GM04504 (cell line): ENCODE results near the gene CUX1.
"Not testable (repeated sequence)": the region's sequence is repeated elsewhere in the genome, so short reads cannot be mapped to it uniquely, and the experiment has no call there.

ENCODE experiments used
- DNase-seq: peaks from one replicate; pipeline ENCODE4 v3.0.0-alpha.2; 2012; ENCODE audit warnings: low read depth

CUX1 gene

GRCh38 chr7:101795461-101795860 lies 22.0 kb upstream of the CUX1 start:
- DNase-seq = no peak

- DNase-seq = not testable (repeated sequence)
These were observed 19.3 kb upstream of the CUX1 start for GRCh38 chr7:101798173-101798572.

- no peak for DNase-seq
These were observed 14.0 kb upstream of the CUX1 start for GRCh38 chr7:101803203-101804087.

- no peak for DNase-seq
These were observed 13.1 kb upstream of the CUX1 start for GRCh38 chr7:101804088-101804963.

DNA sequence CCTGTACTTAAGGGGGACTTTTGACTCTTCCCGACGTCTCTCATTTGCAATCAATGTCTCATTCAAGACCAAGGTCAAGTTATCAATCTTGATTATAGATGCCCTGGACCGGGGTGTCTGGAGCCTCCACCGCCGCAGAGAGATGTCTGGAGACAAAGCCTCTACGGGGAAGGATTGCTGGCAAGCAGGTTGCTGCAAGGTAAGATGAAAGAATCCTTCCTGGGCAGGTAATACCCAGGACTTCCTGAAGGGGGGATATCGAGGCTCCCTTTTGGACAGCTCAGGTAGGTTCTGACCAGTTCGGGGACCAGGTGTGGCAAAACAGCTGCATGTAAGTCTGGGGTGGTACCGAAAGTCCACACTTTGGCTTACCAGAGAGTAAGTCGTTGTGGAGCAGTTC lies 12.5 kb upstream of the CUX1 start:
- no peak for DNase-seq

GRCh38 chr7:101812595-101812994 lies 4.8 kb upstream of the CUX1 start:
- DNase-seq = no peak

- no peak for DNase-seq
These were observed 3.9 kb upstream of the CUX1 start for GRCh38 chr7:101813402-101814019.

DNA sequence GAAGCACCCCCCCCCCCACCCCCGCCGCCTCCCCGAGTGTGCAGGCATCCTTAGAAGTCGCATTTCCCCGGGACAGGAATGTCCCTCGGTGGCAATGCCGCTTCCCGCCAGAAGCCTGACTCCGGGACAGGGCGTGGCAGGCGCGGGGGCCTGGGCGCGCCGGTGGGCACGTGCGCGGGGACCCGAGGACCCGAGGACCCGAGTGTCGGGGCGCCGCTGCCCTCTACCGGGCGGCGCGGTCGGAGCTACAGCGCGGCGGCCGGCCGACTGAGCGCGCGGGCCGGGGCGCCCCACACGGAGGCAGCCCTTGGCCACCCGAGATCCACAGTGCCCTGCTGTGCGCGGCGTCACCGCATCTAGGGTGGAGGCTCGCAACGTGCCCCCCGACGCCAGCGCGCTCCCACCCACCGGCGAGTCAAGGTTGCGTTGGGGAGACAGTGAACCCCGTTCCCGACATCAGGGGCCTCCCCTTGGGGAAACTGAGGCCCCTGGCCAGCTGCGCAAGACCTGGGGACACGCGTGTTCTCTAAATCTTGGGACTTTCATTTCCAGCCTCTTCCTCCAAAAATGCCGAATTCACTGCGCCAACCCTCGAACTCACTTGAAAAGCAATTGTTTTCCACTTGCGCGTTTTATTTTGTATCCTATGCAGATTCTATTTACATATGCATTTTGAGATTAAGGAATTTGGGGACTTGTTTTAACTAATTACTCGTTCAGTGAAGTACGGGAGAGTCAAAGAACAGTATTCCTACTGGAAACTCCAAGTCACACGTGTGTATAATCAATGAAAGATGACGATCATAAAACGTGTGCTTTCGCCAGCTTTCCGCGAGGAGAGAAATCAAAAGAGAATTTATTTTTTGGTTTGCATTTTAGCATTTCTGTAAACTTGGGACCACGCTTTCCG lies 3.1 kb upstream of the CUX1 start:
- DNase-seq = no peak

- DNase-seq = no peak
These were observed 2.2 kb upstream of the CUX1 start for GRCh38 chr7:101814991-101815825.

DNA sequence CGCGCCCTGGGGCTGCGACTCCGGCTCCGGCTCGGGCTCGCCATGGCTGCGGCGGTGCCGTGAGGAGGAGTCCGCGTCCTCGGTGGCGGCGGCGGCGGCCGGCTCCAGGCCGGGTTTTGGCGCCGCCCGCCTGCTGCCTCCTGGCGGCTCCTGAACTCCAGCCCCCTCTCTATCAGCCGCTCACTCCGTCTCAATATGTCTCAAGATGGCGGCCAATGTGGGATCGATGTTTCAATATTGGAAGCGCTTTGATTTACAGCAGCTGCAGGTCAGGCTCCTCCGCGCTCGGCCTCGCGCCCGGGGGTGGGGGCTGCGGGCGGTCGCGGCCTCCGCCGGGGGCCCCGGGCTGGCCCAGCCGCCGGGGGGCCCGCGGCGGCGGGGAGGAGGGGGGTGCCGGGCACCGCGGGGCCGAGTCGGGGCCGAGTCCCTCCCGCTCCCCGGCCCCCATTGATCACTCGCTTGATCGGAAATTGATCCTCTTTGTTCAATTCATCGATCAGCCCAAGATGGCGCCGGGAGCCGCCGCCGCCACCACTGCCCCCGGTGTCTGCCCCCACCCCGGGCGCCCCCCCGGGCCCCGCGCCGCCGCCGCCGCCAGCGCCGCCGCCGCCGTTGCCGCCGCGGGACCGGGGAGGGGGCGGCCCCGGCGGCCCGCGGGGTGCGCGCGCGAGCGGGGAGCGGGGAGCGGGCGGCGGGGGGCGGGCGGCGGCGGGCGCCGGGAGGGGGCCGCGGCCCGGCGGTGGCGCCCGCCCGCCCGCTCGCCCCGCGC lies 1.4 kb upstream of the CUX1 start:
- peak; percentile 58 for DNase-seq

DNA sequence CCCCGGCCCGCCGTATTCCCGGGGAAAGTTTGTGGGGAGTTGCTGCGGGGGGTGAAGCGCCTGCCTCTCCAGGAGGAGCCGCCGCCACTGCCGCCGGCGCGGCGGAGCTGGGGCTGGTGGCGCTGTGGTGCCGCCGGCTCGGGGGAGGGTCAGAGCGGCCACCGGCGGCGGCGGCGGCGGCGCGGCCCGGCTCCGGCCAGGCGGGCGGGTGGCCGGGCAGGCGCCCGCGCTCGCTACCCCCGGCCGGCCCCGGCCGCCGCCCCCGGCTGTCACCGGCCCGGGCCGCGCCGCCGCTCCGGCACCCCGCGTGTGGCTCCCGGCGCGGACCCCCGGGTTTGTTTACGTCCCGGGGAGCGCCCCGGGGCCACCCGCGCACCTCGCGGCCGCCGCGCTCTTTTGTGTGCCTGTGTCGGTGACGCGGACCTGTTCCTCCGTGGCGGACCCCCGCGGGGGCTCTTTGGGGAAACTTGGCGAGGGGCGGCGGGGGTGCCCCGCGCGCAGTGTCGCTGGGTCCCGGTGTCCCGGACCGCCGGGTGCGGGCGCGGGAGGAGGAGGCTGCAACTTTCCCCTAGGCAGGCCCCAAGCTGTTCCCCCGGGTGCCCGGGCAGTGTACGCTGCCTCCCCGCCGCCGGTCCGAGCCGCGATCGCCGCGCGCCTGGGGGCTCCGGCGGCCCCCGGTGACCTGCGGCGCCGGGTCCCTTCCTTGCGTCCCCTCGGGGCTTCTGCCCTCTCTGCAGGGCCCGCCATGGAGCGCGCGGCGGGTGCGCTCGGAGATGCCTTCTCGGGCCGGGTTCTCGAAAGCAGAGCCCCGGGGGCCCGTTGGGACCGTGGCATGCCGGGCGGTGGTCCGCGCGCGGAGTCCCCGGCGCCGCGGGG lies 593 bp upstream of the CUX1 start:
- DNase-seq = no peak

DNA sequence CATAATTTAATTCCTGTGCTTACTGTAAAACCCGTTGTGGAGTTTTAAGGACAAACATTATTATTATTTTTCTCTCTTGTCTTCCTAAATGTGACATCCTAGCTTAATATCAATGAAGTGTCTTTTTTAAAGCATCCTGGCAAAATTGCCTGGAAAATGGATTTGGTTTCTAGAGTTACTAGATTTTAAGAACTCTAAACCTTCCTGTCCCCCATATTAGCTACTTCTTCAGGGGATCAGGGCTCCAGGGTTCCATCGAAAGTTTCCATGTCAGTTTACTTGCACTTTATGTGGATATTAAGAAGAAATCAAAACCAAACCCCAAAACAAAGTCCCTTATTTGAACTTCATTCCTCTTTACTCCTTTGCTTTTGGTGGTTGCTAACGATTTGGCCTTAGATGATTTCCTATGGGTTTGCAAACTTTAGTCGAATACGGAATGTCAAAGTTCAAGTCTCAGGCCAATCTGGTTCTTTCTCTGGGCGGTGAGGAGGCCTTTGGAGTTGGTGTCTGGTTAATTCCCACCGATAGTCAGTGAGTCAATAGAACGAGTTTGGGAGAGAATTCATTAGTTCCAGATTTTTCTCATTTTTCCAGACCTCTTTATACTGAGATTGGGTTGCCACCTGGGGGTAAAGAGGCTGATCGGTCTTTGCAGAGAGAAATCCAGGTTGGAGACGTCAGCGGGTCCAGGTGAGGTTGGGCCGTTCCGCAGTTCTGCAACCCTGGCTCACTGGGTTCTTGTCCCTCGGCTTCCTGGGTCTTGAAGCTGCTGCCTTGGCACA lies 1.1 kb downstream of the CUX1 start:
- DNase-seq = no peak

GRCh38 chr7:101819183-101819582 lies 1.8 kb downstream of the CUX1 start:
- DNase-seq = no peak

GRCh38 chr7:101819913-101820522 lies 2.6 kb downstream of the CUX1 start:
- no peak for DNase-seq

DNA sequence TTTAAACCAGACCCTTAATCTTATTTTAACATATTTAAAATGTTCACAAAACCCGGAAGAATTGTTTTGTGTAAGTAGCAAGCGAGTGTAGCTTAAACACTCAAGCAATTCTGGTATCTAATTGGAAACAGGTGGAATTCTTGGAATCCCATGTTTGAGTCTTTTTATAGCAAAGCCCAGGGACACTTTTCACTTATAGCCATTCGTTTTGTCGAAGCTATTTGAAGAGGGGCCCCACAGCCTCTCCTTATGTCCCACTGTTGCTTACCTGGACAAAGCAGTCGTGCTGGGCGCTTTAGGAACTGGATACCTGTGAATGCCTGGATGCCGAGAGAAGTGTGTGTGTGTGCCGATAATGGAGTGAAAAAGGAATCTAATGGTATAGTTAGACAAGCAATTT lies 3.3 kb downstream of the CUX1 start:
- no peak for DNase-seq

GRCh38 chr7:101822632-101823031 lies 5.2 kb downstream of the CUX1 start:
- DNase-seq = not testable (repeated sequence)

GRCh38 chr7:101823096-101823495 lies 5.7 kb downstream of the CUX1 start:
- DNase-seq = no peak

DNA sequence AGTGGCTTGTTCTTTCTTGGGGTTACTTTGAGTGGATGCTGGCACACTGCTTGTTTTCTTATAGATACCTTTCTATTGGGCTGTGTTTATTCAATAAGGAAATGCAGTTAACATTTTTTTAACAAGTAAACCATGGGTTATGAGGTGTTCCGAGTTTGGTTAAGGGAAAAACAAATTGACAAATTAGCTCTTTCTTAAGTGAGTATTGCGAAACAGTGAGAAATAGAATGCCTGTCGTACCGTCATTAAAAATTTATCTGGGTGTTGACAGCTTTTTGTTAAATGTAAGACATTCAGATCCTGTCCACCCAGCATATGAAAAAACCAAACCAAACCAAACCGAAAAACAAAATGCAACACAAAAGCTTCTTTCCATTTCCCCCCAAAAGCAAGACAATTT lies 6.2 kb downstream of the CUX1 start:
- no peak for DNase-seq
